Measurements from ENCODE around the gene PKD1.
"Not testable (repeated sequence)": the region's sequence is repeated elsewhere in the genome, so short reads cannot be mapped to it uniquely, and the experiment has no call there.

GRCh38 chr16:2129251-2129650 is 6.4 kb downstream of the PKD1 start:
- not testable (repeated sequence) for TF ChIP-seq POLR2A (IDR thresholded peaks at IDR 0.05; ENCODE audit: low read depth, low read length); TAF1 (IDR thresholded peaks at IDR 0.05; ENCODE audit: borderline replicate concordance, low read depth, low read length)

All from GM12892 (cell line).